Esophagus squamous epithelium (tissue), 5 donors: ENCODE data around the gene SIK3. TPM values are rescaled to one million over a fixed set of nuclear protein-coding genes. Genes with fewer than 3 reads are reported as not detected.

Experiments used
- DNase-seq: peaks from one replicate; lab custom pipeline; 2025; lab: John Stamatoyannopoulos, UW
- H3K27ac ChIP-seq, 4 donors: fragments of 200-600 bp; sonication (generic); one replicate each; pipeline ENCODE4 v1.5.1; 2016 to 2019; ENCODE audit warnings: mild to moderate bottlenecking in 1 of 4
- H3K27me3 ChIP-seq, 4 donors: fragments of 200-600 bp; sonication (generic); 1 replicate in 3 of 4; 2 replicates in 1 of 4; pipeline versions ENCODE4 v1.5.1 to v1.6.0; 2017 to 2021; ENCODE audit warnings: antibody characterized with exemption in 1 of 4
- H3K36me3 ChIP-seq, 3 donors: fragments of 200-600 bp; sonication (generic); one replicate each; pipeline ENCODE4 v1.5.1; 2016 to 2019
- H3K4me1 ChIP-seq, 3 donors: fragments of 200-600 bp; sonication (generic); one replicate each; pipeline ENCODE4 v1.5.1; 2017 to 2019
- H3K4me3 ChIP-seq, 4 donors: fragments of 200-600 bp; sonication (generic); 1 replicate in 3 of 4; 2 replicates in 1 of 4; pipeline ENCODE4 v1.5.1; 2016 to 2019; ENCODE audit warnings: mild to moderate bottlenecking in 2 of 4, moderate library complexity in 1 of 4
- H3K9me3 ChIP-seq, 3 donors: fragments of 200-600 bp; sonication (generic); one replicate each; pipeline ENCODE4 v1.5.1; 2016 to 2019
- POLR2A ChIP-seq, 4 donors: fragments of 450-650 bp; IDR thresholded peaks; one replicate each; pipeline ENCODE4 v1.6.1; 2017; ENCODE audit warnings: antibody characterized with exemption in 4 of 4, mild to moderate bottlenecking in 4 of 4, moderate library complexity in 3 of 4
- WGBS, 2 donors: methylation state at CpG; one replicate each; pipeline ENCODE4 v1.1.5; 2018; 5-methylcytosine and 5-hydroxymethylcytosine counted together
- intact Hi-C: fragments of 100-400 bp; cut with DNase I; formaldehyde crosslinking; loops from one replicate; pipeline ENCODE4 v1.15.0; 2022
- total RNA-seq, 4 donors: library from RNA; depleted of rRNA; stranded (reverse); fragments of >200 nt; gene quantifications; one replicate each; pipeline ENCODE4 v1.1.0, GENCODE V29; 2016
- TF ChIP-seq, protein P1 (sequence below), 6 experiments: fragments of 450-650 bp in 4 of 6; fragments of 200-600 bp in 2 of 6; sonication (generic) in 2 of 6; IDR thresholded peaks; one replicate each; pipeline ENCODE4 v1.5.1; 2016 to 2019; ENCODE audit warnings: antibody characterized with exemption in 6 of 6, mild to moderate bottlenecking in 4 of 6, moderate library complexity in 4 of 6
- donor health status: DM: yes; HTN: yes; CAD: no.

Gene SIK3
- total RNA-seq, 4 donors from 2014 or later, result 16.2 to 35.1 (median 20.3) TPM

DNA sequence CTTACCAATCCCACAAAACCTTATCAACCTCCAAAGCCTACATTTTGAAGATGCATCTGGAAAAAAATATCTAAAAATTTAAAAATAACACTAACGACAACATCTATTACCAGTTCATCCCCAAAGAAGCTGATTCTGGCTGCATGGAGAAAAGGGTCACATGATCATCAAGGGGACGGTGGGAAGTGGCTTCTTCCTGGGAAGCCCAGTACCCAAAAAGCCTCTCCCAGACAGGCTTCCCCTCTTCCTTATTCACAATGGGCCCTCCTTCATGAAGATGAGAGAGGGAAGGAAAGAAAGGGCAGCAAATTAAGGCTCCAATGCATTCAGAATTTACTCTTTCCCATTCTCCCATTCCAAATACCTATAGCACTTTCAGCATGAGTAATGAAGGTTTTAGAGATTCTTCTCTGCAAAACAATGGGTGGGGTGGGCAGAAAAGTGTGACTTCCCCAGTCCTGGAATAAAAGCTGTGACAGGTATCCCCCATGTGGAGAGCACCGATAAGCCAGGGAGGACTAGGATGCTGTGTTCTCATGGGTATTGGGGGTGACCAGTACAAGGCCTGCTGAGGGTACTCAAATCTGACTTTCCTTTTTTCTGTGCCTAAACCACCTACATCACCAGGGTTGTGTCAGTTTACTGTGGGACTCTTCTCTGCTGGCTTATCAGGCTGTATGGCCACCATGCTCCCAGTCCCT is 88.2 kb downstream of the SIK3 start:
- peaks cover 4 to 36% (median 15%) of the 10 kb centered on the region in 3 donors for H3K4me1 ChIP-seq
- H3K27ac ChIP-seq, result no peak overlapping the region
- no peaks in the 10 kb centered on the region for H3K27me3 ChIP-seq
- TF ChIP-seq, protein P1, sequence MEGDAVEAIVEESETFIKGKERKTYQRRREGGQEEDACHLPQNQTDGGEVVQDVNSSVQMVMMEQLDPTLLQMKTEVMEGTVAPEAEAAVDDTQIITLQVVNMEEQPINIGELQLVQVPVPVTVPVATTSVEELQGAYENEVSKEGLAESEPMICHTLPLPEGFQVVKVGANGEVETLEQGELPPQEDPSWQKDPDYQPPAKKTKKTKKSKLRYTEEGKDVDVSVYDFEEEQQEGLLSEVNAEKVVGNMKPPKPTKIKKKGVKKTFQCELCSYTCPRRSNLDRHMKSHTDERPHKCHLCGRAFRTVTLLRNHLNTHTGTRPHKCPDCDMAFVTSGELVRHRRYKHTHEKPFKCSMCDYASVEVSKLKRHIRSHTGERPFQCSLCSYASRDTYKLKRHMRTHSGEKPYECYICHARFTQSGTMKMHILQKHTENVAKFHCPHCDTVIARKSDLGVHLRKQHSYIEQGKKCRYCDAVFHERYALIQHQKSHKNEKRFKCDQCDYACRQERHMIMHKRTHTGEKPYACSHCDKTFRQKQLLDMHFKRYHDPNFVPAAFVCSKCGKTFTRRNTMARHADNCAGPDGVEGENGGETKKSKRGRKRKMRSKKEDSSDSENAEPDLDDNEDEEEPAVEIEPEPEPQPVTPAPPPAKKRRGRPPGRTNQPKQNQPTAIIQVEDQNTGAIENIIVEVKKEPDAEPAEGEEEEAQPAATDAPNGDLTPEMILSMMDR (IDR thresholded peaks at IDR 0.05), result no peak
- TF ChIP-seq POLR2A (IDR thresholded peaks at IDR 0.05), result no peak
- WGBS, 2 donors, result 57% methylated on average over 3 of the region's 3 CpGs
- no peak for DNase-seq
- no peaks in the 10 kb centered on the region for H3K36me3 ChIP-seq
- no peak overlapping the region for H3K4me3 ChIP-seq
- H3K9me3 ChIP-seq, result no peaks in the 10 kb centered on the region
- intact Hi-C loops, result no loop called here

DNA sequence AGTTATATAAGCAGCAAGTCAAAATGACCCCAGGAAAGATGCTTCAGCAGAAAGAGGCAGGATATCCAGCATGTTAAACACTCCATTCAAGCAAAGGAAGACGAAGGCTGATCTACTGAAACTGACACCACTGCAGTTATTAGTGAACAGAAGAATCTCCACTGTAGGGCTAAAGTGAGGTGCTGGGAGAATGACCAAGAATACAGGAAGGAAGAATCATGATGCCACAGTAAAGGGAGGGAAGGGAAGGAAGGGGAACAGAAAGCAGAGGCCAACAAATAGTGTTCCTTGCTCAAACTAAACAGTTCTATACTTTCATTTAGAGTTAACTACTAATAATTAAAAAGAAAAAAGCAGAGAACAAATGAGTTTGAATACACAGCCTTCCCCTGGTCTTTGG is 92.5 kb downstream of the SIK3 start:
- DNase-seq, result no peak
- TF ChIP-seq, protein P1 (IDR thresholded peaks at IDR 0.05), result no peak
- no peak for TF ChIP-seq POLR2A (IDR thresholded peaks at IDR 0.05)
- Histone ChIP-seq H3K27me3 (no peaks in the 10 kb centered on the region), H3K36me3 (peaks cover 0 to 5% (median 0%) of the 10 kb centered on the region in 3 donors), H3K4me3 (no peak overlapping the region), H3K4me1 (peaks cover 3 to 36% (median 11%) of the 10 kb centered on the region in 3 donors), H3K9me3 (no peaks in the 10 kb centered on the region), H3K27ac (no peak overlapping the region)
- WGBS, 2 donors, result 83 to 88% methylated on average over 1 of the region's 1 CpG
- intact Hi-C loops, result no loop called here

DNA sequence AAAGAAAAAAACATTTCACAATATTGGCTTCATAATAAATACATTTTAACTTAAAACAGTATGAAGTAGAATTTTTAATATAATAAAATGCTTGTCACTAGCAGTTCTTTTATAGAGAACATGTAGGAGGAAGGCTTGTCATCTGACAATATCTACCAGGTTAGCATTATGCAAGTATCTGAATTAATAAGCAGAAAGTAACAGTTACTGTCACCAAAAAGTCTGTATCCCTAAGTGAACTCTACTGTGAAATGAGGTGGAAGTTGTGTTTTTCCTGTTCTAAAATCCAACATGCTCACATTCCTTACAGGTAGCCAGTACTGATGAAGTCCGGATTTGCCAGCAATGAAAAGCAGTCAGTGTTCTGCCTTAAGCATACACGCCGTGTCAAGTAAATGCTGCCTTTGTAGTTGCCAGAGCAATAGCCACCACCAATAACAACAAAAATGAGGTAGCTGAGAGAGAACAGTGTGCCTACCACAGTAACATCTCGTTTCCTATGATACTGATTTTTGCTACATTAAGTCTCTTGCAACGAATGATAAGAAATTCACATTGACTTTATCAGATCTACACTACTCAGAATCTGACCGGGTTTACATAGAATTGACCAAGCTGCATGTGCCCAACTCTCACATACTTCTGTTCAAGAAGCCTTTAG is 95.5 kb downstream of the SIK3 start:
- TF ChIP-seq, protein P1 (IDR thresholded peaks at IDR 0.05), result no peak
- TF ChIP-seq POLR2A (IDR thresholded peaks at IDR 0.05), result no peak
- Histone ChIP-seq H3K9me3 (no peaks in the 10 kb centered on the region), H3K4me3 (no peak overlapping the region), H3K4me1 (peaks cover 4 to 36% (median 13%) of the 10 kb centered on the region in 3 donors), H3K27ac (no peak overlapping the region), H3K36me3 (peaks cover 0 to 5% (median 0%) of the 10 kb centered on the region in 3 donors), H3K27me3 (no peaks in the 10 kb centered on the region)
- DNase-seq, result no peak
- intact Hi-C loops, result no loop called here
- 54 to 59% methylated on average over 6 of the region's 6 CpGs for WGBS, 2 donors

DNA sequence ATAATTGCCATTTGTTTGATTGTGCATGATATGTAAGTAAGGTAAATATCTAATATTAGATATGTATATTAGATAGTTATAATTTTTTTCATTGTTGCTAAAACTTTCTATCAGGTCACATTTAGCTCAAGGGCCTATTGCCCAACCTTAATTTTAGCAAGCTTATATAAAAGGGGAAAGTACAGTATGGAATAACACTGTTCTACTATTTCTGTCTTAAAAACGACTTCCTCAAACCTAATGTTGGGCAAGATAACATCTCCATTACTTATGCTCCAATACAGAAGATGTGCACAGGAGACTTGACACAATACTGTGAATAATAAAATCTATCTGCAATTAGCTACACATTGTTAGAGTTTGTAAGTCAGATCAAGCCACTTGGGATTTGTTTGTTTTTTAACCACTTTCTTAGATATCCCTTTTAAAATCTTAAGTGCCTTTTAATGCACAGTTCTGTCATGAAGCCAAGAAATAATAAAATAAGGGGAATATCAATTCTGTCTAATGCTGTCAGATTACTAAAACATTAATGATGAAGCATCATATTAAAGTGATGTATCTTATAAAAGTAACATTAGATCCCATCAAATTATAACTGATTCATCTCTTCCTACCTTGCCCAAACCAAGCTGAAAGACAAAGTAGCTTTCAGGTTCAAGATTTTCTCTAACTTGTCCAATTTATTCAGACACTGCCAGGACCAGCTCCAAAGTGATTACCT is 98.1 kb downstream of the SIK3 start:
- TF ChIP-seq, protein P1 (IDR thresholded peaks at IDR 0.05), result no peak
- no peak for TF ChIP-seq POLR2A (IDR thresholded peaks at IDR 0.05)
- peaks cover 4 to 22% (median 9%) of the 10 kb centered on the region in 3 donors for H3K4me1 ChIP-seq
- no peak overlapping the region for H3K27ac ChIP-seq
- no peak for DNase-seq
- H3K9me3 ChIP-seq, result no peaks in the 10 kb centered on the region
- H3K27me3 ChIP-seq, result no peaks in the 10 kb centered on the region
- intact Hi-C loops, result no loop called here
- H3K36me3 ChIP-seq, result peaks cover 0 to 5% (median 0%) of the 10 kb centered on the region in 3 donors
- whole genome bisulfite sequencing, 2 donors, result 21 to 24% methylated on average over 1 of the region's 1 CpG
- H3K4me3 ChIP-seq, result no peak overlapping the region
